SKM-1 (cell line): ENCODE measurements around the gene AEN.

ENCODE experiments used
- DNase-seq: peaks from one replicate; lab custom pipeline; 2025; ENCODE audit not compliant: unreplicated experiment; lab: John Stamatoyannopoulos, UW

Gene AEN

GRCh38 chr15:88613074-88613944, 7.8 kb upstream of the AEN start:
- DNase-seq: no peak

GRCh38 chr15:88615303-88616107, 5.6 kb upstream of the AEN start:
- DNase-seq: no peak

GRCh38 chr15:88616240-88616639, 4.9 kb upstream of the AEN start:
- no peak for DNase-seq

GRCh38 chr15:88617031-88617722, 4.0 kb upstream of the AEN start:
- no peak for DNase-seq

- no peak for DNase-seq
These were observed 3.4 kb upstream of the AEN start for GRCh38 chr15:88617790-88618189.

DNA sequence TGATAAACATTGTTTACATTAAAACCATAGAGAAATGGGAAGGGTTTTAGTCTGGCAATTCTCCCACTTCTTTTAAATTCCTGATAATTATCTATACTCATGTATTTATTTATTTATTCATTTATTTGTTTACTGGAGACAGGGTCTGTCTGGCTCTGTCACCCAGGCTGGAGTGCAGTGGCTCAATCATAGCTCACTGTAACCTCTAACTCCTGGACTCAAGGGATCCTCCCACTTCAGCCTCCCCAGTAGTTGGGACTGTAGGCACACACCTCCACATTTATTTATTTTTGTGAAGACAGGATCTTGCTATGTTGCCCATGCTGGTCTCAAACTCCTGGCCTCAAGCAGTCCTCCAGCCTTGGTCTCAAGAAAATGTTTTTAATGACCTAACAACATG, 2.5 kb upstream of the AEN start:
- DNase-seq: no peak

DNA sequence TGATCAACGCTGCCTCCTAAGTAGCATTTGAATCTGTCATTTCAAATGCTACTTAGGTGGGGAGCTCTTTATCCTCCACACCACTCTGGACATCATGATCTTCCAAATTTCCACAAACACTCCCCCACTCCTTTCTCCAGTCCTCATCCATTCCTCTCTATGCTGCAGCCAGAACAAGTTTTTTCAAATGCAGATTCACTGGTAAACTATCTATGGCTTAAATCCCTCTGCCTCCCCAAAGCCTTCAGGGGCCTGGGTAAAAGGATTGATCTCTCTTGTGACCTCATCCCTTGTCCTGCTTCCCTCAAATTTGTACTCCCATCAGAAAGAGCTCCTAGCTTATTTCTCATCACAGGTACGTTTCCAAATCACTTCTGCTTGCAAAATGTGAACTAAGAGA, 1.3 kb upstream of the AEN start:
- no peak for DNase-seq

GRCh38 chr15:88621789-88622604, 857 bp downstream of the AEN start:
- peak; percentile 19 for DNase-seq

DNA sequence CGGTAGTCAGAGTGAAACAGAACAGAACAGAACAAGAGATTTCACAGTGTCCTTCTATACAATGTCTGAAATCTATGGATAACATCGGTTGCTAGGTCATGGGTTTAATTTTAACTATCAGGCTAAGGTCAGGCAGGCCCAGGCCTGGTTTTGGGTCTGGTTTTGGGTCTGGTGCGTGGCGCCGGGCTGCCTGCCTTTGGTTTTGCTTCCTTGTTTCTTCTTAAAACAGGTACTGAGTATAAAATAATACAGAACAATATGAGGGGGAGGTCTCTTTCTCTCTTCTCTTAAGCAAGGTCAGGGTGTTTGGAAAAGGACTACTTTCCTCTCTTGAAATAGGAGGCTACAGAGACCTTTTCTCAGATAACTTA, 1.4 kb downstream of the AEN start:
- DNase-seq: no peak

- DNase-seq: no peak
These were observed 1.9 kb downstream of the AEN start for GRCh38 chr15:88623061-88623460.

- DNase-seq: no peak
These were observed 2.5 kb downstream of the AEN start for GRCh38 chr15:88623632-88624031.

DNA sequence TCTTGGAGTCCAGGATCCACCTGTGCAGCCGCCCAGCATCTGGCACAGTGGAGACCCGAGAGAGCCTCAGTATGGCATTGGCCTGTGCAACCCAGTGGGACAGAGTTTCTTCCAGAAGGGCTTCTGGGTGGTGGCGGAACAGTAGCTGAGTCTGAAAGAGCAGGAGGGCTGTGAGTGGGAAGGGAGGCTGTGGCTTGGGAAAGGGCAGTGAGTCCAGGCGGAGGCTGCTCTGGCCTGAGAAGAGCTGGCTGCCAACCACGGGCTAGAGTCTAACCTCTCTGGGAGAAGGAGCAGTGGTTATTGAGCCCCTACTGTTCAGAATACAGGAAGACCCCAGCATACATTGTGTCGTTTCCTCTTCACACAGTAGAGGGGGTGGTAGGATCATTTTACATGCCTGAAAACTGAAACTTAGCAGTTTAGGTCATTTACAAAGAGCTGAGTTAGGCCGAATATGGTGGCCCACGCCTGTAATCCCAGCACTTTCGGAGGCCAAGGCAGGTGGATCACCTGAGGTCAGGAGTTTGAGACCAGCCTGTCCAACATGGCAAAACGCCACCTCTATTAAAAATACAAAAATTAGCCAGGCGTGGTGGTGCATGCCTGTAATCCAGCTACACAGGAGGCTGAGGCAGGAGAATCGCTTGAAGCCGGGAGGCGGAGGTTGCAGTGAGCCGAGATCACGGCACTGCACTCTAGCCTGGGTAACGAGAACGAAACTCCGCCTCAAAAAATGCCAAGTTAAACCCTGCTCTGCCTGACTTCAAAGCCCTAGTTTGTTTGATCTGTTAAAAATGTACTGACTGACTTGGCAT, 3.2 kb downstream of the AEN start:
- DNase-seq: no peak

DNA sequence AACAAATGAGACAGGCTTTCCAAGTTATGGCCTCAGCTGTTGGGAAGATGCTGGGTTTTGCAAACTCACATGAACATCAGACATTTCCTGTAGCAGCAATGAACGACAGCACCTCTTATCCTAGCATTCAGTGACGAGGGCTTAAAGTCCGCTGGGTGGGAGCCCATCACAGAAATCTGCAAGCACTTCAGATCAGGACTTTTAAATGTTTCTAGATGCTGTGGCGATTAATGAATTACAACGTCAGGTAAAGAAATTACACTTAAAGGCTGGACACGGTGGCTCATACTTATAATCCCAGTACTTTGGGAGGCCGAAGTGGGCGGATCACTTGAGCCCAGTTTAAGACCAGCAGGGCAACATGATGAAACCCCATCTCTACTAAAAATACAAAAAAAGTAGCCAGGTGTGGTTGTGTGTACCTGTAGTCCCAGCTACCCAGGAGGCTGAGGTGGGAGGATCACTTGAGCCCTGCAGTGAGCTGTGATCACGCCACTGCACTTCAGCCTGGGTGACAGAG, 3.9 kb downstream of the AEN start:
- DNase-seq: no peak

GRCh38 chr15:88625943-88626741, 5.0 kb downstream of the AEN start:
- no peak for DNase-seq

DNA sequence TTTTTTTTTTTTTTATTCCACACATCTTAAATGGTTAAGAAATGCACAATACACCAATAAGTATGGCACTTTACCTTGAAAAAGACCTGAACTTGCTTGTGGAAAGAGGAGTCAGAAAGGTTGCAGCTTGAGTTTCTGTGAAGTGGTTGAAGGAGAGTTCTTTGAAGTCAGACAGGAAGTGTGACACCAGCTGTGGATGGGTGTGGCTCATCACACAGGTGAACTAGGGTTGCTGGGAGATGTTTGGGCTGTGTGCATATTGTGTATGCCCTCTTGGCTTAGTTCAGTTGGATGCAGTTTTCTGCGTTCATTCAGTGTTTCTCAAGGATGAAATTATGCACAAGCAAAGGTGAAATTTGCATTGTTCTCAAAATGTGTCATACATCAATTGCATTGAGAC, 6.3 kb downstream of the AEN start:
- DNase-seq: no peak

- DNase-seq: no peak
These were observed 7.0 kb downstream of the AEN start for GRCh38 chr15:88628018-88628654.

DNA sequence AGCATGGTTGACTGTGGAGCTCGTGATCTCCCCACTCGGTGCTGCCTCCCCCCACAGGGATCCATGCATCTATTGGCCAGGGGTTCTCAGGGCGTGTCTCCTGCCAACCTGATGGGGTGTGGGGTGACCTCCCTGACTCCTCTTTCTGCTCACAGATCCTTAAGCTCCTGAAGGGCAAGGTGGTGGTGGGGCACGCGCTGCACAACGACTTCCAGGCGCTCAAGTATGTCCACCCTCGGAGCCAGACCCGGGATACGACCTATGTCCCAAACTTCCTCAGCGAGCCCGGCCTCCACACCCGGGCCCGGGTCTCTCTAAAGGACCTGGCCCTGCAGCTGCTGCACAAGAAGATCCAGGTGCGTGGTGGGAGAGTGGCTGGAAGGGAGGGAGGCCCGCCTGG, 7.9 kb downstream of the AEN start:
- DNase-seq: no peak

DNA sequence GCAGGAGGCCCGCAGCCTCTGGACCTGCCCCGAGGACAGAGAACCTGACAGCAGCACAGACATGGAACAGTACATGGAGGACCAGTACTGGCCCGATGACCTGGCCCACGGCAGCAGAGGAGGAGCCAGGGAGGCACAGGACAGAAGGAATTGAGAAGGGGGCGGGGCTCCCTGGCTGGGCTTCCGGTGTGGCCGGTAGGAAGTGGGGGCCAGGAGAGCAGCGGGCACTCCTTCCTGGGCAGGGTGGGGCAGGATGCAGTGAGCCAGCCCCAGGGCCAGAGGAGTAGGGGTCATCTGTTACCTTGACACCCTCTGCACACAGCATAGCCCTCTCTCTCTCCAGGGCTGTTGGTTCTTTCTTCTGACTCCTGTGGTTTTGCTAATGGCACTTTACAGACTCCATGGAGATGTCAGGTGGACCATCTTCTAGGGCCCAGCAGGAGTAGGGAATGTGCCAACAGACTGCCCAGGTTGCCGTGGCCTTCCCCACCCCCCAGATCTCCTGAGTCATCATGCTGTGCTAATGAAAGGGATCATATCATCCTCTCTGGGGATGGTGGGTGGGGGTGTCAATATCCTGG, 9.1 kb downstream of the AEN start:
- DNase-seq: no peak
